ENCODE data around the gene ITPKC. TPM values are rescaled to one million over a fixed set of nuclear protein-coding genes. Genes with fewer than 3 reads are reported as not detected.

Gene ITPKC
- total RNA-seq, 4 donors from 2014 or later = 39.3 to 118 (median 91.9) TPM

GRCh38 chr19:40685016-40685526 lies 31.8 kb upstream of the ITPKC start:
- TF ChIP-seq CTCF (IDR thresholded peaks at IDR 0.05) = no peak
- DNase-seq (ENCODE audit: low spot score) = no peak
- no peak for ATAC-seq (ENCODE audit: low FRiP score)

- DNase-seq (ENCODE audit: low spot score) (no peak), ATAC-seq (ENCODE audit: low FRiP score) (no peak)
- TF ChIP-seq CTCF (IDR thresholded peaks at IDR 0.05) = no peak
Measured at GRCh38 chr19:40685563-40685962, 31.3 kb upstream of the ITPKC start.

GRCh38 chr19:40686882-40687524 lies 29.9 kb upstream of the ITPKC start:
- DNase-seq (ENCODE audit: low spot score) (no peak), ATAC-seq (ENCODE audit: low FRiP score) (no peak)

GRCh38 chr19:40687525-40688016 lies 29.3 kb upstream of the ITPKC start:
- ATAC-seq (ENCODE audit: low FRiP score) (peak; percentile 41), DNase-seq (ENCODE audit: low spot score) (peak; percentile 83)
- TF ChIP-seq CTCF (IDR thresholded peaks at IDR 0.05) = no peak

More at GRCh38 chr19:40686882-40687524, 29.9 kb upstream of the ITPKC start:
- no peak for TF ChIP-seq CTCF (IDR thresholded peaks at IDR 0.05)

GRCh38 chr19:40688309-40688708 lies 28.6 kb upstream of the ITPKC start:
- ATAC-seq (ENCODE audit: low FRiP score) (no peak), DNase-seq (ENCODE audit: low spot score) (no peak)
- TF ChIP-seq CTCF (IDR thresholded peaks at IDR 0.05) = no peak

- no peak for DNase-seq (ENCODE audit: low spot score)
- no peak for ATAC-seq (ENCODE audit: low FRiP score)
- TF ChIP-seq CTCF (IDR thresholded peaks at IDR 0.05) = no peak
Measured at GRCh38 chr19:40688987-40689338, 27.9 kb upstream of the ITPKC start.
